Liver (tissue), 9 donors: ENCODE measurements around the gene C3orf20. TPM values are rescaled to one million over a fixed set of nuclear protein-coding genes. Genes with fewer than 3 reads are reported as not detected.
"Not testable (repeated sequence)": the region's sequence is repeated elsewhere in the genome, so short reads cannot be mapped to it uniquely, and the experiment has no call there.

Experiments used
- DNase-seq: peaks from one replicate; pipeline ENCODE4 v3.0.0-alpha.2; 2017; ENCODE audit warnings: low spot score
- H3K27ac ChIP-seq, 2 donors: one replicate each; pipeline ENCODE4 v1.7.0; 2013; ENCODE audit warnings: inconsistent platforms in 2 of 2, low read length in 2 of 2, control low read depth in 1 of 2, low read depth in 1 of 2, mild to moderate bottlenecking in 1 of 2
- H3K27me3 ChIP-seq, 4 donors: one replicate each; pipeline versions ENCODE4 v1.6.1 to v1.7.0; 2013; ENCODE audit warnings: low read length in 3 of 4, inconsistent platforms in 1 of 4, mild to moderate bottlenecking in 1 of 4, moderate library complexity in 1 of 4; ENCODE audit not compliant: control insufficient read depth in 4 of 4, insufficient read depth in 4 of 4
- H3K36me3 ChIP-seq, 4 donors: one replicate each; pipeline versions ENCODE4 v1.6.1 to v1.7.0; 2013; ENCODE audit warnings: low read length in 3 of 4, mild to moderate bottlenecking in 3 of 4, low read depth in 1 of 4, moderate library complexity in 1 of 4; ENCODE audit not compliant: control insufficient read depth in 4 of 4, insufficient read depth in 3 of 4
- H3K4me1 ChIP-seq, 4 donors: one replicate each; pipeline versions ENCODE4 v1.6.1 to v1.7.0; 2013; ENCODE audit warnings: low read length in 3 of 4, mild to moderate bottlenecking in 3 of 4, moderate library complexity in 1 of 4; ENCODE audit not compliant: control insufficient read depth in 4 of 4, insufficient read depth in 4 of 4
- H3K4me3 ChIP-seq, 3 donors: one replicate each; pipeline versions ENCODE4 v1.6.1 to v1.7.0; 2013; ENCODE audit warnings: low read length in 3 of 3, control low read depth in 1 of 3, low read depth in 1 of 3, mild to moderate bottlenecking in 1 of 3
- H3K9ac ChIP-seq, 2 donors: one replicate each; pipeline ENCODE4 v1.7.0; 2013; ENCODE audit warnings: low read length in 2 of 2, mild to moderate bottlenecking in 2 of 2, moderate library complexity in 2 of 2, control low read depth in 1 of 2, low read depth in 1 of 2
- H3K9me3 ChIP-seq, 4 donors: one replicate each; pipeline versions ENCODE4 v1.6.1 to v1.7.0; 2013; ENCODE audit warnings: low read length in 3 of 4; ENCODE audit not compliant: control insufficient read depth in 4 of 4
- CTCF ChIP-seq: fragments of 150-350 bp; IDR thresholded peaks from 2 replicates; pipeline ENCODE4 v1.5.1; 2017; ENCODE audit warnings: improper control_type of control experiment, low read depth, low read length; ENCODE audit not compliant: missing input control
- EGR1 ChIP-seq, 2 donors: IDR thresholded peaks; 2 replicates each; pipeline ENCODE4 v1.6.1; 2016 to 2018; ENCODE audit warnings: antibody characterized with exemption in 2 of 2, low read depth in 2 of 2
- FOXA2 ChIP-seq: IDR thresholded peaks from 2 replicates; pipeline ENCODE4 v1.6.1; 2016; ENCODE audit warnings: antibody characterized with exemption
- GABPA ChIP-seq, 2 donors: IDR thresholded peaks in 1 of 2; conservative IDR thresholded peaks in 1 of 2; 2 replicates each; pipeline ENCODE4 v1.6.1; 2016; ENCODE audit warnings: antibody characterized with exemption in 2 of 2, mild to moderate bottlenecking in 1 of 2, moderate library complexity in 1 of 2
- HNF4A ChIP-seq, 2 donors: conservative IDR thresholded peaks; 2 replicates each; pipeline ENCODE4 v1.6.1; 2016; ENCODE audit warnings: antibody characterized with exemption in 2 of 2, mild to moderate bottlenecking in 2 of 2
- HNF4G ChIP-seq: IDR thresholded peaks from 2 replicates; pipeline ENCODE4 v1.6.1; 2016; ENCODE audit warnings: antibody characterized with exemption
- JUND ChIP-seq, 2 donors: IDR thresholded peaks; 2 replicates each; pipeline ENCODE4 v1.6.1; 2016; ENCODE audit warnings: antibody characterized with exemption in 2 of 2
- NR2F2 ChIP-seq: IDR thresholded peaks from 2 replicates; pipeline ENCODE4 v1.6.1; 2016; ENCODE audit warnings: antibody characterized with exemption
- RAD21 ChIP-seq, 2 donors: IDR thresholded peaks; 2 replicates each; pipeline ENCODE4 v1.6.1; 2016; ENCODE audit warnings: antibody characterized with exemption in 2 of 2, mild to moderate bottlenecking in 2 of 2
- REST ChIP-seq: IDR thresholded peaks from 2 replicates; pipeline ENCODE4 v1.6.1; 2016; ENCODE audit warnings: antibody characterized with exemption, mild to moderate bottlenecking
- RXRA ChIP-seq, 2 donors: IDR thresholded peaks; 2 replicates each; pipeline ENCODE4 v1.6.1; 2017 to 2018; ENCODE audit warnings: antibody characterized with exemption in 2 of 2, mild to moderate bottlenecking in 1 of 2
- SP1 ChIP-seq: IDR thresholded peaks from 2 replicates; pipeline ENCODE4 v1.6.1; 2018; ENCODE audit warnings: antibody characterized with exemption, mild to moderate bottlenecking
- TAF1 ChIP-seq: conservative IDR thresholded peaks from 2 replicates; pipeline ENCODE4 v1.6.1; 2016; ENCODE audit warnings: antibody characterized with exemption, mild to moderate bottlenecking
- YY1 ChIP-seq: IDR thresholded peaks from 2 replicates; pipeline ENCODE4 v1.6.1; 2016; ENCODE audit warnings: antibody characterized with exemption, mild to moderate bottlenecking
- ZBTB33 ChIP-seq: IDR thresholded peaks from 2 replicates; pipeline ENCODE4 v1.6.1; 2016; ENCODE audit warnings: antibody characterized with exemption
- WGBS: extraction: QIAGEN DNeasy Blood & Tissue Kit; methylation state at CpG from one replicate; pipeline ENCODE4 v1.1.7; 2013; 5-methylcytosine and 5-hydroxymethylcytosine counted together
- polyA plus RNA-seq, 2 donors: library from polyadenylated mRNA; stranded (reverse) in 1 of 2; unstranded in 1 of 2; fragments of 200-250 nt in 1 of 2; fragments of >200 nt in 1 of 2; fragmentation: Nextera tagmentation in 1 of 2; extraction: Ambion mirVana in 1 of 2; gene quantifications; one replicate each; pipeline versions ENCODE4 v1.2.1 to v1.2.3, GENCODE V29; 2013 to 2015
- total RNA-seq, 2 donors: library from RNA; depleted of rRNA; stranded (reverse); fragments of >200 nt; gene quantifications; one replicate each; pipeline ENCODE4 v1.2.3, GENCODE V29; 2014
- donor health status: healthy.
- donor health status: healthy.
- donor health status: healthy.
- donor health status: healthy.
- donor health status: healthy.

Gene C3orf20
- total and polyA plus RNA-seq, 4 donors, result 0.05 to 0.08 TPM; not detected in 2

- Histone ChIP-seq H3K36me3 (no peaks in the 10 kb centered on the region), H3K4me3 (no peak overlapping the region), H3K9me3 (no peaks in the 10 kb centered on the region), H3K27ac (no peak overlapping the region), H3K9ac (no peak overlapping the region), H3K4me1 (no peaks in the 10 kb centered on the region), H3K27me3 (no peaks in the 10 kb centered on the region)
- TF ChIP-seq YY1 (no peak), RXRA (IDR thresholded peaks at IDR 0.05) (no peak), CTCF (no peak), FOXA2 (no peak), JUND (IDR thresholded peaks at IDR 0.05) (no peak), ZBTB33 (no peak), TAF1 (no peak)
- no peak for DNase-seq
- WGBS, result 78% methylated on average over 6 of the region's 6 CpGs
Measured at GRCh38 chr3:14744556-14744955, 69.6 kb downstream of the C3orf20 start.

- no peak overlapping the region for H3K27ac ChIP-seq
- no peak for DNase-seq
- H3K36me3 ChIP-seq, result no peaks in the 10 kb centered on the region
- H3K4me1 ChIP-seq, result no peaks in the 10 kb centered on the region
- no peaks in the 10 kb centered on the region for H3K27me3 ChIP-seq
- H3K9me3 ChIP-seq, result peaks cover 0 to 6% (median 2%) of the 10 kb centered on the region in 4 donors
- TF ChIP-seq SP1 (no peak), CTCF (no peak), RXRA (IDR thresholded peaks at IDR 0.05) (no peak), FOXA2 (no peak), YY1 (no peak), EGR1 (IDR thresholded peaks at IDR 0.05; ENCODE audit: low read depth in 2 of 2) (no peak), GABPA (IDR thresholded peaks at IDR 0.05 in 1 of 2, conservative IDR thresholded peaks at IDR 0.05 in 1 of 2) (no peak), NR2F2 (no peak), TAF1 (no peak), HNF4G (no peak), HNF4A (conservative IDR thresholded peaks at IDR 0.05) (no peak), REST (no peak), ZBTB33 (no peak), RAD21 (IDR thresholded peaks at IDR 0.05) (no peak), JUND (IDR thresholded peaks at IDR 0.05) (no peak)
- no peak overlapping the region for H3K4me3 ChIP-seq
- no peak overlapping the region for H3K9ac ChIP-seq
- WGBS, result 89% methylated on average over 1 of the region's 1 CpG
Measured at GRCh38 chr3:14750650-14751049, 75.7 kb downstream of the C3orf20 start.

GRCh38 chr3:14752979-14753378 is 78.0 kb downstream of the C3orf20 start:
- H3K27ac ChIP-seq, result not testable (repeated sequence)

More at GRCh38 chr3:14752979-14753378, 78.0 kb downstream of the C3orf20 start:
- not testable (repeated sequence) for H3K4me1 ChIP-seq, DNase-seq, H3K36me3 ChIP-seq, H3K4me3 ChIP-seq, H3K27me3 ChIP-seq, H3K9me3 ChIP-seq, H3K9ac ChIP-seq
